GM12878 (cell line): Measurements from ENCODE around the gene DNA2. TPM values are rescaled to one million over a fixed set of nuclear protein-coding genes. Genes with fewer than 3 reads are reported as not detected.
A peak's percentile ranks its signal among the peaks of the same experiment; 100 is the strongest.

Source experiments
- ATAC-seq: fragments of 200-7000 bp; cut with Tn5 transposase; 3 replicates; pipeline ENCODE4 v1.9.1; 2020; ENCODE audit warnings: mild to moderate bottlenecking, moderate library complexity
- Bru-seq: library from RNA; stranded (reverse); fragments of 400-500 nt; gene quantifications from one replicate; lab custom pipeline; 2021; lab: Mats Ljungman, UMichigan
- BruChase-seq, 2 experiments: library from RNA; stranded (reverse); fragments of 400-500 nt; gene quantifications; one replicate each; lab custom pipeline; 2021; lab: Mats Ljungman, UMichigan
- BruUV-seq: library from RNA; stranded (reverse); fragments of 400-500 nt; replicated peaks from 2 replicates; lab custom pipeline; 2021; lab: Mats Ljungman, UMichigan
- CTCF ChIA-PET: fragments of 300-600 bp; sonication (Branson Sonifier 250); formaldehyde crosslinking; extraction: SDS; loops from one replicate; lab custom pipeline; 2021; ENCODE audit warnings: inconsistent platforms; lab: Yijun Ruan, JAX
- POLR2A ChIA-PET: fragments of 350-600 bp; formaldehyde crosslinking; extraction: SDS; loops from one replicate; lab custom pipeline; 2021; ENCODE audit warnings: inconsistent platforms; lab: Charles Lee
- RAD21 ChIA-PET: fragments of 300-600 bp; sonication (Branson Sonifier 250); formaldehyde crosslinking; loops from one replicate; lab custom pipeline; 2023; ENCODE audit warnings: antibody characterized with exemption; ENCODE audit not compliant: unreplicated experiment; lab: Charles Lee
- SMC1A ChIA-PET: fragments of 300-600 bp; sonication (Branson Sonifier 250); formaldehyde crosslinking; loops from one replicate; lab custom pipeline; 2023; ENCODE audit not compliant: unreplicated experiment, uncharacterized antibody; lab: Charles Lee
- DNase-seq: peaks from one replicate; pipeline ENCODE4 v3.0.0-alpha.2; 2011; ENCODE audit warnings: low read depth, low spot score
- FAIRE-seq: peaks from 3 replicates; lab custom pipeline; 2011; peaks lifted over from hg19 to GRCh38; lab: Jason Lieb, UNC
- H2AFZ ChIP-seq: 2 replicates; pipeline ENCODE4 v1.6.0; 2011; ENCODE audit warnings: low read depth, low read length, control low read depth; ENCODE audit not compliant: control insufficient read depth
- H3K27ac ChIP-seq: 2 replicates; pipeline ENCODE4 v1.5.1; 2011; ENCODE audit warnings: control low read depth; ENCODE audit not compliant: control insufficient read depth, insufficient read depth
- H3K27me3 ChIP-seq, 2 experiments: replicated peaks in 1 of 2; 2 replicates each; pipeline versions ENCODE4 v1.6.0 to v1.6.1; 2011; ENCODE audit warnings: low read length in 1 of 2; ENCODE audit not compliant: control insufficient read depth in 2 of 2, insufficient read depth in 2 of 2
- H3K36me3 ChIP-seq, 2 experiments: 2 replicates each; pipeline ENCODE4 v1.5.1; 2011; ENCODE audit warnings: low read length in 1 of 2; ENCODE audit not compliant: control insufficient read depth in 2 of 2, insufficient read depth in 2 of 2
- H3K4me1 ChIP-seq: 2 replicates; pipeline ENCODE4 v1.6.1; 2011; ENCODE audit warnings: mild to moderate bottlenecking, low read length, moderate library complexity, mixed read lengths; ENCODE audit not compliant: control insufficient read depth, insufficient read depth
- H3K4me2 ChIP-seq: 2 replicates; pipeline ENCODE4 v1.6.0; 2011; ENCODE audit warnings: control low read depth; ENCODE audit not compliant: control insufficient read depth, insufficient read depth
- H3K4me3 ChIP-seq: fragments of 200-600 bp; sonication (generic); 2 replicates; pipeline ENCODE4 v1.5.1; 2016
- H3K79me2 ChIP-seq: 2 replicates; pipeline ENCODE4 v1.6.0; 2011; ENCODE audit warnings: low read length; ENCODE audit not compliant: control insufficient read depth, insufficient read depth
- H3K9ac ChIP-seq: 2 replicates; pipeline ENCODE4 v1.8.0; 2011; ENCODE audit warnings: low read length, control low read depth, mixed read lengths; ENCODE audit not compliant: control insufficient read depth, insufficient read depth
- H3K9me3 ChIP-seq: replicated peaks from 3 replicates; pipeline ENCODE4 v1.5.1; 2011; ENCODE audit warnings: mild to moderate bottlenecking, low read length; ENCODE audit not compliant: control insufficient read depth, insufficient read depth
- H4K20me1 ChIP-seq: 2 replicates; pipeline ENCODE4 v1.6.0; 2011; ENCODE audit not compliant: control insufficient read depth, insufficient read depth
- BCL11A ChIP-seq: IDR thresholded peaks from 2 replicates; pipeline ENCODE4 v1.6.1; 2011; ENCODE audit warnings: low read depth, low read length
- CHD2 ChIP-seq: IDR thresholded peaks from 2 replicates; pipeline ENCODE4 v1.6.1; 2011; ENCODE audit warnings: low read depth, low read length, improper control_type of control experiment, borderline replicate concordance
- IKZF2 ChIP-seq, 2 experiments: fragments of 450-650 bp; IDR thresholded peaks; 2 replicates each; pipeline ENCODE4 v1.6.1; 2017; ENCODE audit warnings: mild to moderate bottlenecking in 2 of 2, moderate library complexity in 2 of 2
- KDM1A ChIP-seq: fragments of 200-600 bp; sonication (generic); IDR thresholded peaks from 2 replicates; pipeline ENCODE4 v1.6.1; 2016; ENCODE audit warnings: borderline replicate concordance
- MEF2A ChIP-seq: IDR thresholded peaks from 2 replicates; pipeline ENCODE4 v1.6.1; 2011; ENCODE audit warnings: low read depth, mild to moderate bottlenecking, low read length, moderate library complexity; ENCODE audit not compliant: insufficient read depth
- ZBTB33 ChIP-seq: fragments of 450-650 bp; IDR thresholded peaks from 2 replicates; pipeline ENCODE4 v1.6.1; 2017; ENCODE audit warnings: mild to moderate bottlenecking
- WGBS: methylation state at CpG from one replicate; pipeline ENCODE4 v1.1.6; 2016; ENCODE audit warnings: low lambda C conversion rate; ENCODE audit not compliant: insufficient replicate concordance, insufficient coverage; ENCODE audit errors: missing lambda C conversion rate; 5-methylcytosine and 5-hydroxymethylcytosine counted together
- in situ Hi-C: fragments of 300-500 bp; cut with MboI; formaldehyde crosslinking; loops from 9 replicates; pipeline ENCODE4 v1.14.3; 2018; ENCODE audit warnings: mixed read lengths
- intact Hi-C: fragments of 100-400 bp; cut with micrococcal nuclease; formaldehyde crosslinking; loops from one replicate; pipeline ENCODE4 v1.14.2; 2022; ENCODE audit not compliant: unreplicated experiment
- long read RNA-seq, 2 experiments: library from polyadenylated mRNA; unstranded; transcript quantifications; one replicate each; pipeline ENCODE4 v2.0.0, GENCODE V29; 2019 to 2020
- polyA minus RNA-seq, 3 experiments: library from RNA; depleted of rRNA, polyadenylated mRNA; stranded (reverse); fragments of >200 nt; gene quantifications; 2 replicates each; pipeline ENCODE4 v1.2.3, GENCODE V29; 2011
- polyA plus RNA-seq, 11 experiments: library from polyadenylated mRNA; depleted of rRNA in 4 of 11; unstranded in 6 of 11; stranded (reverse) in 5 of 11; fragments of >200 nt; fragmentation: Nextera tagmentation in 4 of 11; fragmentation: Illumina TruSeq in 1 of 11; extraction: Ambion mirVana in 4 of 11; extraction: Trizol in 1 of 11; gene quantifications; 1 replicate in 1 of 11; 2 replicates in 10 of 11; pipeline versions ENCODE4 v1.2.1 to v1.2.3, GENCODE V29; 2011 to 2016; ENCODE audit warnings: inconsistent platforms in 2 of 11, missing spikeins in 2 of 11, low read depth in 1 of 11
- total RNA-seq, 4 experiments: library from RNA; depleted of rRNA in 3 of 4; stranded (reverse); fragments of >200 nt in 3 of 4; fragmentation: Illumina TruSeq in 1 of 4; extraction: Trizol in 1 of 4; gene quantifications; 2 replicates each; pipeline versions ENCODE4 v1.2.1 to v1.2.3, GENCODE V29; 2013 to 2021
- TF ChIP-seq, protein P1 (sequence below): IDR thresholded peaks from 2 replicates; pipeline ENCODE4 v1.6.1; 2011; ENCODE audit warnings: borderline replicate concordance, low read depth, mild to moderate bottlenecking, moderate library complexity, mixed read lengths, low read length; ENCODE audit not compliant: insufficient read depth; ENCODE audit errors: extremely low read length
- TF ChIP-seq, protein P2 (sequence below): fragments of 450-650 bp; IDR thresholded peaks from 2 replicates; pipeline ENCODE4 v1.6.1; 2016; ENCODE audit warnings: mild to moderate bottlenecking

Gene DNA2, protein sequence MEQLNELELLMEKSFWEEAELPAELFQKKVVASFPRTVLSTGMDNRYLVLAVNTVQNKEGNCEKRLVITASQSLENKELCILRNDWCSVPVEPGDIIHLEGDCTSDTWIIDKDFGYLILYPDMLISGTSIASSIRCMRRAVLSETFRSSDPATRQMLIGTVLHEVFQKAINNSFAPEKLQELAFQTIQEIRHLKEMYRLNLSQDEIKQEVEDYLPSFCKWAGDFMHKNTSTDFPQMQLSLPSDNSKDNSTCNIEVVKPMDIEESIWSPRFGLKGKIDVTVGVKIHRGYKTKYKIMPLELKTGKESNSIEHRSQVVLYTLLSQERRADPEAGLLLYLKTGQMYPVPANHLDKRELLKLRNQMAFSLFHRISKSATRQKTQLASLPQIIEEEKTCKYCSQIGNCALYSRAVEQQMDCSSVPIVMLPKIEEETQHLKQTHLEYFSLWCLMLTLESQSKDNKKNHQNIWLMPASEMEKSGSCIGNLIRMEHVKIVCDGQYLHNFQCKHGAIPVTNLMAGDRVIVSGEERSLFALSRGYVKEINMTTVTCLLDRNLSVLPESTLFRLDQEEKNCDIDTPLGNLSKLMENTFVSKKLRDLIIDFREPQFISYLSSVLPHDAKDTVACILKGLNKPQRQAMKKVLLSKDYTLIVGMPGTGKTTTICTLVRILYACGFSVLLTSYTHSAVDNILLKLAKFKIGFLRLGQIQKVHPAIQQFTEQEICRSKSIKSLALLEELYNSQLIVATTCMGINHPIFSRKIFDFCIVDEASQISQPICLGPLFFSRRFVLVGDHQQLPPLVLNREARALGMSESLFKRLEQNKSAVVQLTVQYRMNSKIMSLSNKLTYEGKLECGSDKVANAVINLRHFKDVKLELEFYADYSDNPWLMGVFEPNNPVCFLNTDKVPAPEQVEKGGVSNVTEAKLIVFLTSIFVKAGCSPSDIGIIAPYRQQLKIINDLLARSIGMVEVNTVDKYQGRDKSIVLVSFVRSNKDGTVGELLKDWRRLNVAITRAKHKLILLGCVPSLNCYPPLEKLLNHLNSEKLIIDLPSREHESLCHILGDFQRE
- total RNA-seq (2013; cell fraction: nucleolus; rRNA removed): 92.0 and 95.9 TPM in 2 replicates
- 36.2 and 38.1 TPM in 2 replicates for total RNA-seq (2014; rRNA removed)
- total RNA-seq (2014; rRNA removed; fragmentation: Illumina TruSeq; extraction: Trizol): 35.8 and 40.9 TPM in 2 replicates
- 34.8 and 41.8 TPM in 2 replicates for total RNA-seq (2021)
- 5.9 TPM for polyA plus RNA-seq (2011; ENCODE audit: low read depth)
- 29.2 and 45.7 TPM in 2 replicates for polyA plus RNA-seq (2011; rRNA removed)
- polyA plus RNA-seq (2011; cell fraction: cytosol; rRNA removed): 8.3 and 10.5 TPM in 2 replicates
- polyA plus RNA-seq (2011; cell fraction: nucleus; rRNA removed): 23.2 and 32.3 TPM in 2 replicates
- polyA plus RNA-seq (2012): 7.5 and 11.0 TPM in 2 replicates
- 32.6 and 38.5 TPM in 2 replicates for polyA plus RNA-seq (2014; fragmentation: Illumina TruSeq; extraction: Trizol)
- 10 to 100 TPM; 17.7 to 19.6 TPM for polyA plus RNA-seq (2014; fragmentation: Nextera tagmentation; extraction: Ambion mirVana)
- 20.2 and 21.9 TPM in 2 replicates for polyA plus RNA-seq (2014; rRNA removed)
- 10 to 100 TPM; 25.7 to 27.7 TPM for polyA plus RNA-seq (2016; fragmentation: Nextera tagmentation; extraction: Ambion mirVana)
- 13.7 and 20.7 TPM in 2 replicates for polyA minus RNA-seq (2011; rRNA and poly(A)+ RNA removed)
- polyA minus RNA-seq (2011; cell fraction: cytosol; rRNA and poly(A)+ RNA removed): 10.3 and 11.3 TPM in 2 replicates
- polyA minus RNA-seq (2011; cell fraction: nucleus; rRNA and poly(A)+ RNA removed): 8.5 and 16.0 TPM in 2 replicates
- percentile 66 among the genes with signal in this experiment for Bru-seq, nascent RNA
- BruChase-seq, experiment 1, labeled RNA remaining after a 6-hour chase: percentile 80 among the genes with signal in this experiment
- BruChase-seq, experiment 2, labeled RNA remaining after a 2-hour chase: percentile 82 among the genes with signal in this experiment
- long read RNA-seq, experiment 1, partial matches to known transcripts: 9 of 13 reads
- long read RNA-seq, experiment 1, other reads (novel, unspliced or antisense): 4 of 13 reads
- long read RNA-seq, experiment 2, partial matches to known transcripts: 36 of 51 reads
- long read RNA-seq, experiment 2, other reads (novel, unspliced or antisense): 15 of 51 reads

DNA sequence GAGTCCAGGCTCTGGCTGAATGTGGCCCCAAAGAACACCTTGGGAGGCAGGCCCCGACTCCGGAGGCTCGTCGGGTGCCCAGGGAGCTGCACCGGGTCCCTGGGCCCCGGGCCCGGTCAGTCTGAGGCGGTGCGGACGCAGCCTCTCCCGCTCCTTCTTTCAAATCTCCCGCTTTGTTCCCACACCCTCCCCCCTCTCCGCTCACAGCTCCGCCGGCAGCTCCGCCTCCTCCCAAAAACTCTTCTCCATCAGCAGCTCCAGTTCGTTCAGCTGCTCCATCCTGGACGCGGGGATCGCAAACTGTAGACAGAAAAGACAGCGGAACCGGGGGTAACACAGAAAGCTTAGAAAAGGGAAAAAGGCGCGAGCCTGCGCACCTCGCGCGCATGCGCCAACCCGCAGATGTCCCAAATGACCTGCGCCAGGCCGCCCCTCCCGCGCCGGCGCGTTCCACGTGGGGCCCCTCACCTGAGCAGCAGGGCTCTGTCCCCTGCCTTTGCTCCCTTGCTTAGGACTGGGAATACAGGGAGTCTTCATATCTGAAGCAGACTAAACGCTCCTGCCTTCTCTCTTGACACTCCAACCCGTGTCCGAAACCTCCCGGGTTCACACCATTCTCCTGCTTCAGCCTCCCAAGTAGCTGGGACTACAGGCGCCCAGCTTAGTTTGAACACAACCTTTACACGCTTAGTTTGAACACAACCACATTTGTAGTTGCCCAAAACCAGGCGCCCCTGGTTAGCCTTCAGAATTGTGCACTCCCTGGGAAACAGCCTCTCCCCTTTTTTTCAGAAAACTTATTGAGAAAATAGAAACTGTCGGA is at the start of gene DNA2:
TSS of gene DNA2 (minus strand) at position 388 of the 823 bp plus-strand sequence. CDS start at position 279, 109 bp downstream.
- H3K4me3 ChIP-seq: peak within 1 kb of the TSS; percentile 84
- FAIRE-seq (peak; percentile 65), ATAC-seq (peak; percentile 95), DNase-seq (peak; percentile 45)
- peaks cover 30% of the 10 kb centered on the region for H3K79me2 ChIP-seq
- peaks cover 2% of the 10 kb centered on the region; the same call in 1 of the 2 replicates for H3K4me1 ChIP-seq
- H3K27me3 ChIP-seq: no peaks in the 10 kb centered on the region
- H4K20me1 ChIP-seq: no peaks in the 10 kb centered on the region
- 10% methylated on average over 46 of the region's 46 CpGs for WGBS
- intact Hi-C loops: no loop called here
- peak within 1 kb of the TSS; percentile 95 for H3K9ac ChIP-seq
- peak within 1 kb of the TSS; percentile 95 for H3K27ac ChIP-seq
- H3K9me3 ChIP-seq: no peaks in the 10 kb centered on the region
- no TSS peak for BruUV-seq
- POLR2A ChIA-PET: no interaction called here
- H3K36me3 ChIP-seq: no peaks in the 10 kb centered on the region; a peak in 1 of 4 replicates
- RAD21 ChIA-PET: interaction anchor here (0.6 to 0.8 kb wide), 2 partner anchors 8 to 125 kb away, joined by 3 read pairs; no protein-coding TSS in a partner anchor
- SMC1A ChIA-PET: interaction anchor here (0.6 to 1.3 kb wide), 4 partner anchors 12 to 57 kb away, joined by 3 read pairs; no protein-coding TSS in a partner anchor
- peak within 1 kb of the TSS; percentile 99 for H2AFZ ChIP-seq
- in situ Hi-C loops: no loop called here
- CTCF ChIA-PET: interaction anchor here (0.5 to 1.0 kb wide), 2 partner anchors 452 to 612 kb away, joined by 3 read pairs; no protein-coding TSS in a partner anchor
- peak within 1 kb of the TSS; percentile 56 for H3K4me2 ChIP-seq
- TF ChIP-seq BCL11A: no peak
- 0 out of 4 replicates have a peak, but pooled peaks of 1 of the 2 experiments have one; percentile 18 for TF ChIP-seq IKZF2 (IDR thresholded peaks at IDR 0.05)
- no peak for TF ChIP-seq MEF2A
- TF ChIP-seq ZBTB33: no peak
- TF ChIP-seq CHD2: peak; percentile 67; the same call in 1 of the 2 replicates
- TF ChIP-seq, protein P1, sequence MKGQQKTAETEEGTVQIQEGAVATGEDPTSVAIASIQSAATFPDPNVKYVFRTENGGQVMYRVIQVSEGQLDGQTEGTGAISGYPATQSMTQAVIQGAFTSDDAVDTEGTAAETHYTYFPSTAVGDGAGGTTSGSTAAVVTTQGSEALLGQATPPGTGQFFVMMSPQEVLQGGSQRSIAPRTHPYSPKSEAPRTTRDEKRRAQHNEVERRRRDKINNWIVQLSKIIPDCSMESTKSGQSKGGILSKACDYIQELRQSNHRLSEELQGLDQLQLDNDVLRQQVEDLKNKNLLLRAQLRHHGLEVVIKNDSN: peak; percentile 57
- no peak for TF ChIP-seq KDM1A
- TF ChIP-seq, protein P2, sequence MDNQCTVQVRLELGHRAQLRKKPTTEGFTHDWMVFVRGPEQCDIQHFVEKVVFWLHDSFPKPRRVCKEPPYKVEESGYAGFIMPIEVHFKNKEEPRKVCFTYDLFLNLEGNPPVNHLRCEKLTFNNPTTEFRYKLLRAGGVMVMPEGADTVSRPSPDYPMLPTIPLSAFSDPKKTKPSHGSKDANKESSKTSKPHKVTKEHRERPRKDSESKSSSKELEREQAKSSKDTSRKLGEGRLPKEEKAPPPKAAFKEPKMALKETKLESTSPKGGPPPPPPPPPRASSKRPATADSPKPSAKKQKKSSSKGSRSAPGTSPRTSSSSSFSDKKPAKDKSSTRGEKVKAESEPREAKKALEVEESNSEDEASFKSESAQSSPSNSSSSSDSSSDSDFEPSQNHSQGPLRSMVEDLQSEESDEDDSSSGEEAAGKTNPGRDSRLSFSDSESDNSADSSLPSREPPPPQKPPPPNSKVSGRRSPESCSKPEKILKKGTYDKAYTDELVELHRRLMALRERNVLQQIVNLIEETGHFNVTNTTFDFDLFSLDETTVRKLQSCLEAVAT: 0 out of 2 replicates have a peak, but pooled peaks have one; percentile 21
